Activated CD8-positive, alpha-beta memory T cell treated with anti-CD3 and anti-CD28 coated beads for 24 hours (primary cell): ENCODE measurements around the gene POM121C.
"Not testable (repeated sequence)": the region's sequence is repeated elsewhere in the genome, so short reads cannot be mapped to it uniquely, and the experiment has no call there.

Experiments
- DNase-seq: peaks from one replicate; pipeline ENCODE4 v3.0.0-alpha.2; 2020

The POM121C gene

GRCh38 chr7:75374519-75375317, 111.4 kb downstream of the POM121C start:
- DNase-seq: not testable (repeated sequence)

- not testable (repeated sequence) for DNase-seq
These were observed 112.0 kb downstream of the POM121C start for GRCh38 chr7:75374144-75374518.

GRCh38 chr7:75367313-75367712, 118.8 kb downstream of the POM121C start:
- DNase-seq: not testable (repeated sequence)
